ENCODE data around the gene ANGPTL7. TPM values are rescaled to one million over a fixed set of nuclear protein-coding genes. Genes with fewer than 3 reads are reported as not detected.
A peak's percentile ranks its signal among the peaks of the same experiment; 100 is the strongest.

The ANGPTL7 gene
- total RNA-seq, 4 donors from 2014 or later, result 0.82 to 1.9 (median 0.88) TPM; not detected in 1

DNA sequence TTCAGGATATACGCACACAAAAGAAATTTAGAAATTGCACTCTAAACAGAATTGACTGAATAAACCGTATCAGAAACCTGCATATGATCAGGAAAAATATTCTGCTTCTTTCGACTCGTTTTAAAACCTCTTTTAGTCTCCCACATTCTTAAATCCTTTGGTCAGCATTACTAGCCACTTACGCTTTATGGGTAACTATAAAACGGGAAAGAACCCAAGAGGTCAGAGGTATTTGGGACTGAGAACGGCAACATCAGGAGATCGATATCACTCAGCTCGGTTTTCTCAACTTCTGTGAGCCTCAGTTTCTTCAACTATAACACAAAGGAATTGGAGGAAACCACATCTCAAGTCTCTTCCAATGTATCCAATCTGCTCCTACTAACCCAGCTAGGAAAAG lies 36.4 kb upstream of the ANGPTL7 start:
- no peaks in the 10 kb centered on the region for H3K27me3 ChIP-seq
- DNase-seq, result no peak
- H3K27ac ChIP-seq, result peak overlapping the region in 1 of 2 donors; percentile 12
- no peaks in the 10 kb centered on the region for H3K9me3 ChIP-seq
- H3K4me3 ChIP-seq, result no peak overlapping the region
- TF ChIP-seq POLR2A (IDR thresholded peaks at IDR 0.05), result no peak
- TF ChIP-seq, protein P1, sequence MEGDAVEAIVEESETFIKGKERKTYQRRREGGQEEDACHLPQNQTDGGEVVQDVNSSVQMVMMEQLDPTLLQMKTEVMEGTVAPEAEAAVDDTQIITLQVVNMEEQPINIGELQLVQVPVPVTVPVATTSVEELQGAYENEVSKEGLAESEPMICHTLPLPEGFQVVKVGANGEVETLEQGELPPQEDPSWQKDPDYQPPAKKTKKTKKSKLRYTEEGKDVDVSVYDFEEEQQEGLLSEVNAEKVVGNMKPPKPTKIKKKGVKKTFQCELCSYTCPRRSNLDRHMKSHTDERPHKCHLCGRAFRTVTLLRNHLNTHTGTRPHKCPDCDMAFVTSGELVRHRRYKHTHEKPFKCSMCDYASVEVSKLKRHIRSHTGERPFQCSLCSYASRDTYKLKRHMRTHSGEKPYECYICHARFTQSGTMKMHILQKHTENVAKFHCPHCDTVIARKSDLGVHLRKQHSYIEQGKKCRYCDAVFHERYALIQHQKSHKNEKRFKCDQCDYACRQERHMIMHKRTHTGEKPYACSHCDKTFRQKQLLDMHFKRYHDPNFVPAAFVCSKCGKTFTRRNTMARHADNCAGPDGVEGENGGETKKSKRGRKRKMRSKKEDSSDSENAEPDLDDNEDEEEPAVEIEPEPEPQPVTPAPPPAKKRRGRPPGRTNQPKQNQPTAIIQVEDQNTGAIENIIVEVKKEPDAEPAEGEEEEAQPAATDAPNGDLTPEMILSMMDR (IDR thresholded peaks at IDR 0.05), result no peak
- no peaks in the 10 kb centered on the region for H3K36me3 ChIP-seq
- H3K4me1 ChIP-seq, result peaks cover 0 to 4% of the 10 kb centered on the region in 2 donors
- intact Hi-C loops (cut with DNase I; ENCODE audit: low total_unique reads), result no loop called here

DNA sequence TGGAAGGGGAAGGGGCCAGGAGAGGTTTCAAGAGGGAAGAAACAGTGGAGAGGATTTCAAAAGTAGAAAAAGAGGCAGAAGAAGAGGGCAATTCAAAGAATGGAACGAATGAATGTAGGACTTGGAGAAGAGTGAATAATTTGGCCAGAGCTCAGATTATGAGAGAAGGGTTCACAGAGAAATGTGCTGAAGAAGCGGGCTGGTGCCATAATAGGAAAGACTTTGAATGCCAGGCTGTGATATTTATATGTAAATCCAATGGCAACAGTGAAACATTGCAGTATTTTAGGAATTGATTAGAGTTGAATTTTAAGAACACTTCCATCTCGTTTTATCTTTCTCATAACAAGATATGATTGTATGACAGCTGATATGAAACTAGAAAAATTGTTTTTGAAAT lies 36.0 kb upstream of the ANGPTL7 start:
- H3K36me3 ChIP-seq, result no peaks in the 10 kb centered on the region

DNA sequence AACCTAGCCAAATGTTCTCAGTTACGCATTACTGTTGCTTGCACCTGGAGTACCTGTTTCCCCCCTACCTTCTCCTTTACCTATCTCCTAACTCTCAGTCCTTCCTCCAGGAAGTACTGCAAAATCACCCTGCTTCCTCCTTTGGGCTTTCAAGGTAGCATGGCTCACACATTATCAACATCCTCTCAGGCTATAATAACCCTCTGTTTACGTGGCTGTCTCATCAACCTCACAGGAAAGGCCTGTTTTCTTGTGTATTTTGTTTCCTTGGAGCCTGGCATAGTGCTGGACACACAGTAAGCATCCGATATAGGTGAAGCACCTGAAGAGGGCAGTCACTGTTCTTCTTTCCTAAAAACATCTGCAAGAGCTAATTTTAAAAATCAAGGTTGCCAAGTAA lies 32.7 kb upstream of the ANGPTL7 start:
- Histone ChIP-seq H3K36me3 (no peaks in the 10 kb centered on the region), H3K4me3 (no peak overlapping the region), H3K9me3 (no peaks in the 10 kb centered on the region), H3K27ac (peak overlapping the region; percentile 56 to 60), H3K27me3 (no peaks in the 10 kb centered on the region), H3K4me1 (peaks cover 6 to 12% of the 10 kb centered on the region in 2 donors)
- no peak for DNase-seq
- intact Hi-C loops (cut with DNase I; ENCODE audit: low total_unique reads), result no loop called here
- TF ChIP-seq, protein P1 (IDR thresholded peaks at IDR 0.05), result no peak
- no peak for TF ChIP-seq POLR2A (IDR thresholded peaks at IDR 0.05)

More for the DNA sequence above, 36.0 kb upstream of the ANGPTL7 start:
- no peaks in the 10 kb centered on the region for H3K9me3 ChIP-seq
- H3K27me3 ChIP-seq, result no peaks in the 10 kb centered on the region
- H3K4me1 ChIP-seq, result peaks cover 3 to 6% of the 10 kb centered on the region in 2 donors
- no peak overlapping the region for H3K4me3 ChIP-seq
- intact Hi-C loops (cut with DNase I; ENCODE audit: low total_unique reads), result no loop called here
- DNase-seq, result no peak
- TF ChIP-seq POLR2A (IDR thresholded peaks at IDR 0.05), result no peak
- TF ChIP-seq, protein P1 (IDR thresholded peaks at IDR 0.05), result no peak
- no peak overlapping the region for H3K27ac ChIP-seq

DNA sequence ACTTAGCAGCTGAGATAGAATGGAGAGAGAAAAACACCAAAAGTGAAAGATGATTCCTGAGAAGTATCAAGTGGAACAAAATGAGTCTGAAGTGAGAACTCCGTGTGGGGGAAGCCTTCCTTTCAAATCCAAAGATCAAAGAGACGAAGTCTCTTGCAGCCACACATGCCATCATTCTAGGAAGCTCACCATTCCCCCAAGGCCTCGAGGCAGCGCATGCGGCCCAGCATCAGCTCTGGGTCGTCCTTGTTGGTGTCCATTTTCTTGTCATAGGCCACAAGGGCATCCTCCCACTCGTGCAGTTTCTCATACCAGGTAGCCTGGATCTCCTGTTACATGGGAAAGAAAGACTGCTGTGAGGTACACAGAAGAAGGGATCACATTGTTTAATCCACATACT lies 32.2 kb upstream of the ANGPTL7 start:
- H3K36me3 ChIP-seq, result no peaks in the 10 kb centered on the region
- intact Hi-C loops (cut with DNase I; ENCODE audit: low total_unique reads), result no loop called here
- H3K27ac ChIP-seq, result peak overlapping the region; percentile 56 to 60

DNA sequence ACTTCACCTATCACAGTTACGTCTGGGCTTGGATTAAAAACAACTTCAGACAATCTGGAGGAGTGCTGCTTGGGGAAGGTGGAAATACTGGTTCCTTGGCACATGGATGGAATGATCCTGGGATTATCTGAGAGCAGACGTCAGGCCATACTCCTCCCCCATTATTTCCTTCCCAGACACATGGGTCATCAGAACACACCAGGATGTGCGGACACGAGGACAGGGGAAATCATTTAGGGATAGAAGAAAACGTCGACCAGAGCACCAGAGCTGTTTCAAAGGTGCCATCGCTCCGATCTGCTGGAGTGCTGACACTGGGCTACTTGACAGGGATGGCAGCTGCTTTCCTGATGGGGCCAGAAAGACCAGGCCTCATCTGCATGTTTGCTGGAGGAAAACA lies 31.8 kb upstream of the ANGPTL7 start:
- H3K4me3 ChIP-seq, result no peak overlapping the region
- H3K27ac ChIP-seq, result peak overlapping the region; percentile 56 to 60
- no peak for DNase-seq
- no peaks in the 10 kb centered on the region for H3K9me3 ChIP-seq
- TF ChIP-seq POLR2A (IDR thresholded peaks at IDR 0.05), result no peak
- TF ChIP-seq, protein P1 (IDR thresholded peaks at IDR 0.05), result no peak
- no peaks in the 10 kb centered on the region for H3K36me3 ChIP-seq
- H3K27me3 ChIP-seq, result no peaks in the 10 kb centered on the region
- H3K4me1 ChIP-seq, result peaks cover 6 to 12% of the 10 kb centered on the region in 2 donors
- intact Hi-C loops (cut with DNase I; ENCODE audit: low total_unique reads), result no loop called here

More for the DNA sequence above, 32.2 kb upstream of the ANGPTL7 start:
- Histone ChIP-seq H3K4me1 (peaks cover 6 to 12% of the 10 kb centered on the region in 2 donors), H3K27me3 (no peaks in the 10 kb centered on the region), H3K4me3 (no peak overlapping the region), H3K9me3 (no peaks in the 10 kb centered on the region)
- no peak for DNase-seq
- TF ChIP-seq, protein P1 (IDR thresholded peaks at IDR 0.05), result no peak
- no peak for TF ChIP-seq POLR2A (IDR thresholded peaks at IDR 0.05)
